K562 treated with DMSO at 1 percent for 48 hours (cell line): ENCODE measurements around the gene PAPSS1. TPM values are rescaled to one million over a fixed set of nuclear protein-coding genes. Genes with fewer than 3 reads are reported as not detected.

Experiments used
- total RNA-seq: library from RNA; unstranded; fragments of 300-600 nt; gene quantifications from 2 replicates; pipeline ENCODE4 v1.2.3, GENCODE V29; 2022; ENCODE audit warnings: low replicate concordance; ENCODE audit errors: extremely low read depth

PAPSS1 gene
- not detected in 2 replicates for total RNA-seq

GRCh38 chr4:107719922-107720722 is at the start of gene PAPSS1:
Gene PAPSS1 (minus strand): TSS chr4:107720234. CDS start chr4:107720179, 55 bp downstream.

Other genes starting within 250 kb of the PAPSS1 start
- not detected in 2 replicates for gene SGMS2, start 104.7 kb upstream of the PAPSS1 start, total RNA-seq
- not detected in 2 replicates for gene CYP2U1, start 211.3 kb upstream of the PAPSS1 start, total RNA-seq